GM21423 (cell line): ENCODE measurements around the gene KDM1A.

ENCODE experiments used
- ATAC-seq: cut with Tn5 transposase; IDR thresholded peaks from one replicate; pipeline ENCODE4 v1.9.1; 2021; ENCODE audit warnings: mild to moderate bottlenecking, moderate library complexity; ENCODE audit not compliant: unreplicated experiment

The KDM1A gene

DNA sequence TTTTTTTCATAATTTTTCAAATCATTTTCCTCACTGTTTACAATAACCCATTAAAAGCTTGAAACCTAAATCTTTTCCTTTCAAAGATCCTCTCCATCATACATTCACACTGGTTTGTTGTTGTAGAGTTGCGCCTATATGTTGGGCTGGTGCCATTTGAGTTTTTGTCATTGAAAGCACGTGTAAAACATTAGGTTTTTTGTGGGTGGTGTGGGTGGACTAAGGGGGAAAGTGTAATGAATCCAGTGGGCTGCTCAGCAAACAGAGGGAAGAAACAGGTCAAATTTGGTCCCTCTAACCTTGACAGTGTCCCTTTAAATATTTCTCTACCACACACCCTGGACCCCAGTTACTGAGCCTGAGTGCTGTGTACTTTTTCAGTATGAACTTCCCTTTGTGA lies 46.8 kb downstream of the KDM1A start:
- no peak for ATAC-seq

DNA sequence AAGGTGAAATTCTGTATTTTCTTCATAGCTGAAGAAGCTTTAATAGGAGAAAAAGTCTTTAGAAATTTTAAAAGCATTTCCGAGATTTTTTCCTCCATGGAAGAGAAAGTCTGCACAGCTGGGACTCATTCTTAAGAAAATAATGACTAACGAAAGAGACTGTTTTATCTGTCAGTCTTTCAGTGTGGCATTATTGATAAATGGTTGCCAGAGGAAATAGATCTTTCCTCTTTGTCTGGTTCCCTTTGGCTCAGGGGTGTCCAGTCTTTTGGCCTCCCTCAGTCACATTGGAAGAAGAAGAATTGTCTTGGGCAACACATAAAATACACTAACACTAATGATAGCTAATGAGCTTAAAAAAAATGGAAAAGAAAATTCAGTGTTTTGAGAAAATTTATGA lies 49.9 kb downstream of the KDM1A start:
- ATAC-seq, result no peak

DNA sequence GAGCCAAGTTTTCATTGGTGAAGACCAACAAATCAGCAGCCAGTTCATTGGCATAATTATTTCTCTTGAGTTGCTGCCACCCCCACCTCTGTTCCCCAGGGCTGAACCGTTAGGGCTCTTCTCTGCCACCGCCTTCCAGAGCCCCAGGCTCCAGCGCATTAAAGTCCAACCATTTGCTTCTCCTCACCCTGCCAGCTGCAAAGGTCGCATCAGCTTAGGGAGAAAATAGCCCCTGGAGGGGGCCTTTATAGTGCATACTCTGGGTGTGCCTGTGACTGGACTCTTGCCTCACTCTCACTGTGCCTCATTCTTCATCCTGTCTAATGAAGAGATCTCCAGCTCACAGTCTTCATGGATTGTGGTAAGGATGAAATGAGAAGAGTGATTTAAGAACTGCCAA lies 50.4 kb downstream of the KDM1A start:
- ATAC-seq, result no peak

DNA sequence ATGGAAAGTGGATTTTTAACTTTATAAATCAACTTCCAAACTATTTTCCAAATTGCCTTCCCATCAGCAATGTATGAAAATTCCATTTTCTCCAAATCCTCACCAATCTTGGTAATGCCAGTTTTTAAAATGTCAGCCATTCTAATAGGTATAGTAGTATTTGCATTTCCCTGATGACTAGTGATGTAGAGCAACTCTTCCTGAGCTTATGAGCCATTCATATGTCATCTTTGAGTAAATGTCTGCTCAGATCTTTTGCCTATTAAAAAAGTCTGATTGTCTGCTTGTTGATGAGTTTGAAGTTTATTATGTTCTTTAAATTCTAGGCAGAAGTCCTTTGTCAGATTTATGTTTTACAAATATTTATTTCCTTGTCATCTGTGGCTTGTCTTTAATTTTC lies 54.7 kb downstream of the KDM1A start:
- no peak for ATAC-seq

DNA sequence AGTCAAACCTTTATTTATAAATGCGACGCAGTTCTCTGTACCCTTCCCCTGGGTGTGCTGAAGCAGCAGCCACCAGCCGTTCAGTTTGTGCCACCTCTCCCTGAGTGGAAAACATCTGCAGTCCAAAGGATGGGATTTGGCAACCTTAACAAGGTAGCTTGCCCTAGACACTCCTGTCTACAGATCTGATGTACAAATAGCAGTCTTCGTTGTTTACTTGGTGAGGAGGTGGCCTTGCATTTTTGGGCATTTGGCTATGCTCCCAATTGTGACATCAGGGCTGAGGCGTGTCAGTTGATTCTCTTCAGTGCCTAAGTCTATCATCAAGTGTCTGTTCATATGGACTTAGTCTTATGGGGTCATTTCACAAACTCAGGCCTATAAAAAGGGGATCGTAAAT lies 59.8 kb downstream of the KDM1A start:
- ATAC-seq, result no peak

DNA sequence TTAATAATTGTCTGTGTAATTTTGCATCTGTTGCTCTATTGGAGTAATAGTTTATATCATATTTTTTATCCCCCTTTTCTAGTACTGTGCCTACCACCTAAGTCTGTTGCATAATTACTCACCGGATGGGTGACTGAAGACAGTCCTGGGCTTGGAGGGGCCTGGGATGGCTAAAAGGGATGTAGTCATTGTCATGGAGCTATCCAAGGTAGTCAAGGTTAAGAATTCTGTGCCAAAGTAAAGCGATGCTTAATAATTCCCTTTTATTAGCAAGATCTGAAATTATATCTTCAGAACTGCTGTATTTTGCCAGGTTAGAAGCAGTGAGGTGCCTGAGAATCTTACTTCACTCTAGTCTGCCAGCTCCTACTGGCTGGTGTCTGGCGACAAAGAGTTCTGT lies 61.6 kb downstream of the KDM1A start:
- ATAC-seq, result no peak

DNA sequence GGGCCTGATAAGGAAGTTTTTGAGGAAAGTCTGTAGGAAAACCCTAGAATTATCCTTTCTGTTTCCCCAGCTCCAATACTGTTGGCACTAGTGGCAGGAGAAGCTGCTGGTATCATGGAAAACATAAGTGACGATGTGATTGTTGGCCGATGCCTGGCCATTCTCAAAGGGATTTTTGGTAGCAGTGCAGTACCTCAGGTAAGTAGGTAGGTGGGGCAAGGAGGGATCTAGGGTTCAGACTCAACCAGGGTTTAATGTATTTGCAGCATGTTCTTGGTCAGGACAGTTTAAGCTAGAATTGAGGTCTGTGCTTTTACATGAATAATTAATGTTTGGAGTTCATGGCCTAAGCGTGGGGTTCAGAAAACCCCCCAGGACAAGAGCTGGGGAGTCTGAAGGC lies 62.1 kb downstream of the KDM1A start:
- no peak for ATAC-seq

- ATAC-seq, result no peak
Observed at GRCh38 chr1:23083714-23084480, 64.6 kb downstream of the KDM1A start.

GRCh38 chr1:23084880-23085279 lies 65.6 kb downstream of the KDM1A start:
- ATAC-seq, result no peak

GRCh38 chr1:23085696-23086095 lies 66.4 kb downstream of the KDM1A start:
- ATAC-seq, result no peak

DNA sequence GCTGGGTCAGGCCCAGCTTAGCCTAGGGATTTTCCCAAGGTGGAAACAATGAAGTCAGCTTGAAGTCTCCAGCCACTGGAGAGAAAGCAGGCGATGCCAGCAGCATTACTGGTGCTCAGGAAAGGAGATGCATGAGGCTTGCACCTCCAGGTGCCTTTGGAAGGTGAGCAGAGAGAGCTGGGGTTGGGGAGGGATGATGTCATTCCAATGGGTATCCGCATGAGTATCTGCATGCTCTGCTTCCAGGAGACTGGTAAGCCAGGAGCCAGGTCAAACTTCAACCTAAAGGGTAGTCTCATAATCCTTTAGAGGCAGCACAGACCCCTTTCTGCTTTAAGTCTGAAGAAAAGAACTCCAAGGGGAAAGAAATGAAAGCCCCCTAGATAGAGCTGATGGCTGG lies 68.8 kb downstream of the KDM1A start:
- no peak for ATAC-seq

DNA sequence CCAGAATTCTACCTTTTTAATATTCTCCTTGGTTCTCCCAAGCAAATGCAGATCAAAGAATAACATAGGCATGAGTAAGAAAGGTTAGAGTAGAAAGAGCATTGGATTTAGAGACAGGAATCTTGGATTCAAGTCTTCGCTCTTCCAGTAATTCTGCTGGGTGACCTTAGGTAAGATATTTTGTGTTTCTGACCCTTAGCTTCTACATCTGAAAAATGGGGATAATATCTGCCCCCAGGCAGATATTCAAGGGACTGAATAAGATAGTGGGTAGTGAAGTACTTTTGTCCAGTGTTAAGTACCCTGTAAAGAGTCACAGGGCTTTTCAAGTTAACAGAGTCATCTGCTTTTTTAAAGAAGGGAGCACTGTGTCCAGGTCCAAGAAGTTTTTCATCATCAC lies 70.8 kb downstream of the KDM1A start:
- ATAC-seq, result no peak

- no peak for ATAC-seq
Observed at GRCh38 chr1:23091545-23091944, 72.3 kb downstream of the KDM1A start.

- ATAC-seq, result no peak
Observed at GRCh38 chr1:23092447-23092846, 73.2 kb downstream of the KDM1A start.

DNA sequence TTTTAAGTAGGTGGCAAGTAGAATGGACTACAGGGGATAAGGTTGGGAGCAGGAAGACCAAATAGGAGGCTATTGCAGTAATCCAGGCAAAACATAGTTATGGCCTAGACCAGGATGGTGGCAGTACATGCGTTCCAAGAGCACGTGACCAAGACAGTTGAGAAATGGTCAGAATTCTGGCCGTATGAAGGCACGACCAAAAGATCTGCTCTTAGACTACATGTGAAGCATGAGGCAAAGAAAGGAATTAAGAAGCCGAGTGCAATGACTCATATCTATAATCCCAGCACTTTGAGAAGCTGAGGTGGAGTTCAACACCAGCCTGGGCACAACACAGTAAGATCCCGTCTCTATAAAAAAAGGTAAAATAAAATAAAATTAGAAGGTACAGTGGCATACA lies 78.0 kb downstream of the KDM1A start:
- ATAC-seq, result no peak

DNA sequence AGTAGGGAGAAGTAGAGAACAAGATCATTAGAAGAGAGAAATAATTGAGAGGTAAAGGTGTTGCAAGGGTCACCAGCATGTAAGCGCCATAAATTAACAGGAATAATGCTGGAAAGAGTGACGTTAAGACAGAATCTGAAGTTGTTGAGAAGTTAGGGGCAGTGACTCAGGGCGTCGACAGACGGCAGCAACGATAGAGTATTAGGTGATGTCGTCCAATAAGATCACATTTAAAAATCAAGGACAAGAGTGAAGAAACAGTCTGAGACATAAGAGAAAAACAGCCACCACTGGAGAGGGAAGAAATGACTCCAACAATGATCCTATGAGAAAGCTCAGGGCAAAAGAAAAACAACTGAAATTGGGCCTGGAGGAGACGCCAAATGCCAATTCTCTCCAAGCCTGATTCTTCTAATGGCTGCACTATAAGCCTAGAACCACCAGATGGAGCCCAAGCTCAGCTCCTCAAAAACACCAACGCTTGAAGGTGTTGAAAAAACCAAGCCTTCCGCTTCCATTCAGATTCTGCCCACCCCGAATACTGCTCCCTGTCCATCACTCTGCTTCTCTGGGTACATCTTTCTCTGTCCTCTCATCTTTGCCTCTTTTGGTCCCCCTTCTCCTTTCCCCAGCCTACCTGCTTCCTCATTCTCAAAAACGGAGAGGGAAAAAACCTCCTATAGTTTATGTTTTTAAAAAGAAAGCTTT lies 79.3 kb downstream of the KDM1A start:
- ATAC-seq, result peak; percentile 49

DNA sequence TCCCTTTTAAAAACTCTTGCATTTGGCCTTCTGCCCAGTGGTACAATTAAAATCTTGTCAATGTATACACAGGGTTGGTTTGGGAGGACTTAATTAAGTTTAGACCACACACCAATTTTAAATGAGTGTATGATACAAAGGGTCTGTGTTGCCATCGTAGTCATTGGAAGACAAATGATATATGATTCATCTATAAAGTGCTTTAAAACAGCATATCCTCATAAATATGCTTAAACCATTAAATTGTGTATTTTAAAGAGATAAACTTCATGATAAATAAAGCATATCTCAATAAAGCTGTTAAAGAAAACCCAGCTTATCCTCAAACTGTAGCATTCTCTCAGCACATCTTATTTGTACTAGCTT lies 79.9 kb downstream of the KDM1A start:
- no peak for ATAC-seq

DNA sequence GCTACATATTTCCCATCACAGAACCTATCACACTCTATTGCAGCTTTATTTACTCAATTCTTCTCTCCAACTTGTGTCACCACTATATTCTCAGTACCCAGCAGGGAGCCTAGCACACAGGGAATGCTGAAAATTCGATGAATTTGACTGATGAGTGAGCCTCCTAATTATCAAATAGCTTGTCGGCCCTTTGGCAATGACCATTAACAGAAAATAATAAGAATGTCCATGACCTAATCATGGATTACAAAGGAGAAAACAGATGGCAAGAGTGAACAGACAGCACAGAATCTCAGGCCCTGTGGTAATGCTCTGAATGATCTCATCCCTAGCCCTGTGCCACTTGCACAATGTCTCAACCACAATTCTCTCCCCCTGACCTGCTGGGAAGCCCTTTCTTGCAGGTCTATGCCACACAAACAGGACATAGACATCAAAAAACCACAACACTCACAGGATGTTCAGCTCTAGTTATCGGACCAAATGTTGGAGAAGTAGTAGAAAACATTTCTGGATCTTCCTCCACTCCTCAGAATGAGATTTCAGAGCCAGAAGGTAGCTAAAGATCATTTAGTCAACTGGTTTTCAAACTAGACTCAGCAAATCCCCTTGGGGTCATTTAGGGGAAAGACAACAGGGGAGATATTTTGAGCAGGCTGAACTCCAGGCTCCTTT lies 80.9 kb downstream of the KDM1A start:
- ATAC-seq, result no peak

DNA sequence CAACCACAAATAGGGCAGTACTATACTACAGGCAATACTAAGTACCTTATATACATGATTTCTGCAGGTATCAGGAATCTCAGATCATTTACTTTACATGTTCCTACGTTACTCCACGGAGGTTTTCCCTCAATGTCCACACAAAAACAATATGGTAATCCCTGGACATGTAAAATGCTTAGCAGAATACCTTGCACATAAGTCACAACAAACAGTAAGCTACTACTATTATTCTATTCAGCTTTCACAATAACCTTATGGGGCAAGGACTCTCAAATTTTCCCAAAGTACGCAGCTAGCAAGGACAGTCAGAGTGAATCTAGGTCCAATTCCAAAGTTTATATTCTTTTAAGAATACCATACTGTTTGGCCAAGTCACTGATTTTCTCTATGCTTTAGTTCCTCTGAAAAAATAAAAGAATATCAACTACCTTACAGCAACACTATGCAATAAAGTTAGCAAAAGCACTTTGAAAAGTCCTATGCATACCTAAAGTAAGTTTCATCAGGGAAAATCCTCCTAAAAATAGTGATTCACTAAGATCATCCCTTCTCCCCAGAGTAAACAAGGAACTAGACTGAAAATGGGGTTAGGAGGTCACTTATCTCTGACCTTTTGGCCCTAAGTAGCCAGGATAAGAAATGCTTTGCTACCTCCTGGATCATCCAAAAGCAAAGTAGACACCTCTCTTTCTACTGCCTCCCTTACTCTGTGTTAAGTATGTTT lies 82.0 kb downstream of the KDM1A start:
- ATAC-seq, result no peak

GRCh38 chr1:23101887-23102286 lies 82.6 kb downstream of the KDM1A start:
- ATAC-seq, result no peak

DNA sequence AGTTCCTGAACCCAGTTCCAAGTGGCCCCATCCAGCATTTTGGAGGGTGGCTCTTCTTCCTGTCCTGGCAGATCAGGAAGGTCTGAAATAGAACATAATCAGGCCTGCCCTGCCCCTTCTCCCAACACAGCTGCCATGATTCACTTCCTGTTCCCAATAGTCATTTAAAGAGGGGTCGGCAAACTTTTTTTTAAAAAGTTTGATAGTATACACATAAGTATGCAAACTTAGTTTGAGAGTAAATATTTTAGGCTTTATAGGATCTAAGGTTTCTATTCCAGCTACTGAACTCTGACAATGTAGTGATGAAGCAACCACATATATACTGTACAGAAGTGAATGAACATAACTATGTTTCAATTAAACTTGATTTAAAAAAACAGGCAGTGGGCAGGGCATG lies 83.0 kb downstream of the KDM1A start:
- ATAC-seq, result no peak
